HCT116 (cell line): ENCODE results near the gene GPR107. TPM values are rescaled to one million over a fixed set of nuclear protein-coding genes. Genes with fewer than 3 reads are reported as not detected.

Experiments used
- EGR1 ChIP-seq: IDR thresholded peaks from 2 replicates; pipeline ENCODE4 v1.6.1; 2012; ENCODE audit warnings: low read depth
- POLR2A ChIP-seq: IDR thresholded peaks from 2 replicates; pipeline ENCODE4 v1.7.0; 2011; ENCODE audit warnings: borderline replicate concordance; ENCODE audit not compliant: insufficient read depth, insufficient read length; ENCODE audit errors: extremely low read depth
- SIN3A ChIP-seq: IDR thresholded peaks from 2 replicates; pipeline ENCODE4 v1.6.1; 2012; ENCODE audit warnings: low read depth
- YY1 ChIP-seq: IDR thresholded peaks from 2 replicates; pipeline ENCODE4 v1.6.1; 2011; ENCODE audit warnings: low read length, low read depth, moderate library complexity, mild to moderate bottlenecking; ENCODE audit not compliant: insufficient replicate concordance; ENCODE audit errors: extremely low read depth
- ZFX ChIP-seq: fragments of 450-650 bp; IDR thresholded peaks from 2 replicates; pipeline ENCODE4 v1.6.1; 2017
- total RNA-seq: library from RNA; stranded (reverse); gene quantifications from one replicate; pipeline ENCODE4 v1.2.1, GENCODE V29; 2021; ENCODE audit not compliant: unreplicated experiment
- TF ChIP-seq, protein P1 (sequence below), 3 experiments: fragments of 200-600 bp in 1 of 3; sonication (generic) in 1 of 3; IDR thresholded peaks in 2 of 3; conservative IDR thresholded peaks in 1 of 3; 2 replicates each; pipeline ENCODE4 v1.5.1; 2012 to 2017; ENCODE audit warnings: low read depth in 2 of 3, low read length in 2 of 3, antibody characterized with exemption in 1 of 3, borderline replicate concordance in 1 of 3, control low read depth in 1 of 3, mild to moderate bottlenecking in 1 of 3, mixed read lengths in 1 of 3, mixed run types in 1 of 3, moderate library complexity in 1 of 3; ENCODE audit not compliant: insufficient read depth in 1 of 3
- TF ChIP-seq, protein P2 (sequence below): IDR thresholded peaks from 2 replicates; pipeline ENCODE4 v1.6.1; 2011; ENCODE audit warnings: mild to moderate bottlenecking, low read length, moderate library complexity; ENCODE audit not compliant: insufficient replicate concordance; ENCODE audit errors: extremely low read depth

GPR107 gene
- total RNA-seq, 1 experiment from 2014 or later: 32.5 TPM

DNA sequence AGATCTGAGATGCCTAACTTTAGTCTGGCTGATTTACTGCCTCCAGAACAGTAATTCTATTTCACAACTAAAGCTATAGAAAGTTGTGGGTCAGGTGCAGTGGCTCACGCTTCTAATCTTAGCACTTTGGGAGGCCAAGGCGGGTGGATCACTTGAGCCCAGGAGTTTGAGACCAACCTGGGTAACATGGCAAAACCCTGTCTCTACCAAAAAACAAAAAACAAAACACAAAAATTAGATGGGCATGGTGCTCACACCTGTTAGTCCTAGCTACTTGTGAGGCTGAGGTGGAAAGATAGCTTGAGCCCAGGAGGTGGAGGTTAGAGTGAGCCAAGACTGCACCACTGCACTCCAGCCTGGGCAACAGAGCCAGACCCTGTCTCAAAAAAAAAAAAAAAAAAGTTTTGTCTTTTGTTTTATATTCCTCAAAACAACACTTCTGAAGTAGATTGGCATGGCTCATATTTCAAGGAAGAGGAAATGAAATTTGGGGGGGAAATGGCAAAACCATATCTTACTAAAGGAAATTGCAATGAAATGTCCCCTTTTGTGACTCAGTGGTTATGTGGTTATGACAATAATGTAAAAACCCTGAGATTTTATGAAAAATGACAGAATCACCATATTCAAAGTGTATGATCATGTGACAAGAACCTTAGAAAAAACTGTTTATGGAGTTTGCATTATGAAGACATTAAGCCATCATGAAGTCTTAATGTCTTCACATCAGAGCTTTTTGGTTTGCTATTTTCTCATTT is 26.9 kb upstream of the GPR107 start (continued):
- TF ChIP-seq, protein P1, sequence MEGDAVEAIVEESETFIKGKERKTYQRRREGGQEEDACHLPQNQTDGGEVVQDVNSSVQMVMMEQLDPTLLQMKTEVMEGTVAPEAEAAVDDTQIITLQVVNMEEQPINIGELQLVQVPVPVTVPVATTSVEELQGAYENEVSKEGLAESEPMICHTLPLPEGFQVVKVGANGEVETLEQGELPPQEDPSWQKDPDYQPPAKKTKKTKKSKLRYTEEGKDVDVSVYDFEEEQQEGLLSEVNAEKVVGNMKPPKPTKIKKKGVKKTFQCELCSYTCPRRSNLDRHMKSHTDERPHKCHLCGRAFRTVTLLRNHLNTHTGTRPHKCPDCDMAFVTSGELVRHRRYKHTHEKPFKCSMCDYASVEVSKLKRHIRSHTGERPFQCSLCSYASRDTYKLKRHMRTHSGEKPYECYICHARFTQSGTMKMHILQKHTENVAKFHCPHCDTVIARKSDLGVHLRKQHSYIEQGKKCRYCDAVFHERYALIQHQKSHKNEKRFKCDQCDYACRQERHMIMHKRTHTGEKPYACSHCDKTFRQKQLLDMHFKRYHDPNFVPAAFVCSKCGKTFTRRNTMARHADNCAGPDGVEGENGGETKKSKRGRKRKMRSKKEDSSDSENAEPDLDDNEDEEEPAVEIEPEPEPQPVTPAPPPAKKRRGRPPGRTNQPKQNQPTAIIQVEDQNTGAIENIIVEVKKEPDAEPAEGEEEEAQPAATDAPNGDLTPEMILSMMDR (IDR thresholded peaks at IDR 0.05 in 2 of 3, conservative IDR thresholded peaks at IDR 0.05 in 1 of 3; ENCODE audit: borderline replicate concordance in 1 of 3, insufficient read depth in 1 of 3, low read depth in 2 of 3, low read length in 2 of 3): no peak
- TF ChIP-seq, protein P2, sequence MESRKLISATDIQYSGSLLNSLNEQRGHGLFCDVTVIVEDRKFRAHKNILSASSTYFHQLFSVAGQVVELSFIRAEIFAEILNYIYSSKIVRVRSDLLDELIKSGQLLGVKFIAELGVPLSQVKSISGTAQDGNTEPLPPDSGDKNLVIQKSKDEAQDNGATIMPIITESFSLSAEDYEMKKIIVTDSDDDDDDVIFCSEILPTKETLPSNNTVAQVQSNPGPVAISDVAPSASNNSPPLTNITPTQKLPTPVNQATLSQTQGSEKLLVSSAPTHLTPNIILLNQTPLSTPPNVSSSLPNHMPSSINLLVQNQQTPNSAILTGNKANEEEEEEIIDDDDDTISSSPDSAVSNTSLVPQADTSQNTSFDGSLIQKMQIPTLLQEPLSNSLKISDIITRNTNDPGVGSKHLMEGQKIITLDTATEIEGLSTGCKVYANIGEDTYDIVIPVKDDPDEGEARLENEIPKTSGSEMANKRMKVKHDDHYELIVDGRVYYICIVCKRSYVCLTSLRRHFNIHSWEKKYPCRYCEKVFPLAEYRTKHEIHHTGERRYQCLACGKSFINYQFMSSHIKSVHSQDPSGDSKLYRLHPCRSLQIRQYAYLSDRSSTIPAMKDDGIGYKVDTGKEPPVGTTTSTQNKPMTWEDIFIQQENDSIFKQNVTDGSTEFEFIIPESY: no peak
- TF ChIP-seq EGR1: no peak
- no peak for TF ChIP-seq ZFX
- no peak for TF ChIP-seq YY1
- no peak for TF ChIP-seq POLR2A
- no peak for TF ChIP-seq SIN3A
